SK-N-SH (cell line): ENCODE measurements around the gene OGFOD1. TPM values are rescaled to one million over a fixed set of nuclear protein-coding genes. Genes with fewer than 3 reads are reported as not detected.

Source experiments
- CTCF ChIA-PET: fragments of 300-600, 350-600 bp; formaldehyde crosslinking; extraction: SDS; loops from one replicate; lab custom pipeline; 2021; lab: Yijun Ruan, JAX
- POLR2A ChIA-PET: fragments of 350-600 bp; sonication (Branson Sonifier 250); formaldehyde crosslinking; extraction: SDS; loops from one replicate; lab custom pipeline; 2020; ENCODE audit warnings: antibody characterized with exemption, inconsistent platforms; lab: Yijun Ruan, JAX
- DNase-seq: peaks from one replicate; pipeline ENCODE4 v3.0.0; 2012
- H2AFZ ChIP-seq: fragments of 200-600 bp; sonication (generic); 2 replicates; pipeline ENCODE4 v1.8.1; 2016; ENCODE audit warnings: antibody characterized with exemption, mild to moderate bottlenecking, low read depth
- H3F3A ChIP-seq: fragments of 200-600 bp; sonication (generic); replicated peaks from 2 replicates; pipeline ENCODE3; 2016; ENCODE audit warnings: antibody characterized with exemption, mild to moderate bottlenecking; ENCODE audit not compliant: insufficient read depth
- H3K27ac ChIP-seq, 2 experiments: fragments of 200-500 bp in 1 of 2; fragments of 200-600 bp in 1 of 2; sonication (Bioruptor generic) in 1 of 2; sonication (generic), shearing (Covaris generic) in 1 of 2; 2 replicates each; pipeline versions ENCODE4 v1.5.1 to v1.6.1; 2014 to 2016; ENCODE audit warnings: low read depth in 2 of 2, inconsistent platforms in 1 of 2, low read length in 1 of 2, mild to moderate bottlenecking in 1 of 2, mixed read lengths in 1 of 2
- H3K27me3 ChIP-seq: fragments of 200-600 bp; sonication (generic), shearing (Covaris generic); 2 replicates; pipeline ENCODE4 v1.6.1; 2016; ENCODE audit warnings: mixed run types; ENCODE audit not compliant: insufficient read depth
- H3K36me3 ChIP-seq, 2 experiments: fragments of 200-500 bp in 1 of 2; fragments of 200-600 bp in 1 of 2; sonication (Bioruptor generic) in 1 of 2; sonication (generic) in 1 of 2; replicated peaks in 1 of 2; 2 replicates each; pipeline versions ENCODE3 to v1.5.1; 2014 to 2016; ENCODE audit warnings: low read length in 1 of 2, mild to moderate bottlenecking in 1 of 2; ENCODE audit not compliant: insufficient read depth in 2 of 2, control insufficient read depth in 1 of 2
- H3K4me1 ChIP-seq, 2 experiments: fragments of 200-500 bp in 1 of 2; fragments of 200-600 bp in 1 of 2; sonication (Bioruptor generic) in 1 of 2; sonication (generic), shearing (Covaris generic) in 1 of 2; 2 replicates each; pipeline versions ENCODE4 v1.5.1 to v1.6.1; 2014 to 2016; ENCODE audit warnings: low read depth in 1 of 2, low read length in 1 of 2, mixed run types in 1 of 2; ENCODE audit not compliant: insufficient read depth in 2 of 2, control insufficient read depth in 1 of 2
- H3K4me2 ChIP-seq: fragments of 200-600 bp; sonication (generic), shearing (Covaris generic); 2 replicates; pipeline ENCODE4 v1.6.1; 2017; ENCODE audit warnings: mixed run types
- H3K4me3 ChIP-seq, 2 experiments: fragments of 200-500 bp in 1 of 2; fragments of 200-600 bp in 1 of 2; sonication (Bioruptor generic) in 1 of 2; sonication (generic), shearing (Covaris generic) in 1 of 2; 2 replicates each; pipeline versions ENCODE4 v1.5.1 to v1.8.1; 2014 to 2016; ENCODE audit warnings: low read depth in 2 of 2, inconsistent platforms in 1 of 2, low read length in 1 of 2, mild to moderate bottlenecking in 1 of 2, mixed read lengths in 1 of 2, moderate library complexity in 1 of 2
- H3K79me2 ChIP-seq: fragments of 200-600 bp; sonication (generic); 2 replicates; pipeline ENCODE4 v1.8.1; 2017; ENCODE audit warnings: mild to moderate bottlenecking; ENCODE audit not compliant: insufficient read depth
- H3K9ac ChIP-seq: fragments of 200-600 bp; sonication (generic); 2 replicates; pipeline ENCODE4 v1.6.1; 2017; ENCODE audit warnings: mixed run types
- H3K9me2 ChIP-seq: fragments of 200-600 bp; sonication (generic); 2 replicates; pipeline ENCODE4 v1.6.1; 2017; ENCODE audit warnings: mixed run types
- H3K9me3 ChIP-seq: fragments of 200-600 bp; sonication (generic); 2 replicates; pipeline ENCODE4 v1.6.1; 2017; ENCODE audit warnings: mixed run types, mild to moderate bottlenecking, moderate library complexity
- H4K20me1 ChIP-seq: fragments of 200-600 bp; sonication (generic); 2 replicates; pipeline ENCODE4 v1.6.1; 2017; ENCODE audit warnings: mild to moderate bottlenecking, mixed run types; ENCODE audit not compliant: insufficient read depth
- CTCF ChIP-seq: fragments of 200-600 bp; sonication (generic); IDR thresholded peaks from 2 replicates; pipeline ENCODE4 v1.6.1; 2017; ENCODE audit warnings: antibody characterized with exemption, mild to moderate bottlenecking, moderate library complexity
- EZH2phosphoT487 ChIP-seq: fragments of 200-600 bp; sonication (generic); IDR thresholded peaks from 2 replicates; pipeline ENCODE4 v1.6.1; 2017; ENCODE audit warnings: low read depth, mixed run types, mild to moderate bottlenecking, antibody characterized with exemption, moderate library complexity, borderline replicate concordance
- FOSL2 ChIP-seq: IDR thresholded peaks from 2 replicates; pipeline ENCODE4 v1.4.0; 2012; ENCODE audit warnings: low read depth, mild to moderate bottlenecking, moderate library complexity, borderline replicate concordance
- FOXJ3 ChIP-seq: sonication (generic); formaldehyde crosslinking; IDR thresholded peaks from 2 replicates; pipeline ENCODE4 v1.5.1; 2020; ENCODE audit warnings: mild to moderate bottlenecking, missing genetic modification reagents
- FOXM1 ChIP-seq: IDR thresholded peaks from 2 replicates; pipeline ENCODE4 v1.4.0; 2012; ENCODE audit warnings: low read depth, mild to moderate bottlenecking
- GATA2 ChIP-seq: sonication (generic); formaldehyde crosslinking; IDR thresholded peaks from 2 replicates; pipeline ENCODE4 v1.5.0; 2020; ENCODE audit warnings: mild to moderate bottlenecking, missing genetic modification reagents
- MEF2A ChIP-seq: IDR thresholded peaks from 2 replicates; pipeline ENCODE4 v1.4.0; 2012; ENCODE audit warnings: low read depth, borderline replicate concordance
- MXI1 ChIP-seq: IDR thresholded peaks from 2 replicates; pipeline ENCODE4 v1.6.1; 2012; ENCODE audit warnings: mild to moderate bottlenecking, low read depth, low read length, improper control_type of control experiment
- NFIC ChIP-seq: IDR thresholded peaks from 2 replicates; pipeline ENCODE4 v1.4.0; 2012; ENCODE audit warnings: borderline replicate concordance
- NRF1 ChIP-seq: IDR thresholded peaks from 2 replicates; pipeline ENCODE4 v1.6.1; 2012; ENCODE audit warnings: low read depth, mild to moderate bottlenecking, low read length
- RAD21 ChIP-seq: IDR thresholded peaks from 2 replicates; pipeline ENCODE4 v1.6.1; 2012; ENCODE audit warnings: mild to moderate bottlenecking, low read length
- REST ChIP-seq: IDR thresholded peaks from 2 replicates; pipeline ENCODE4 v1.6.1; 2012; ENCODE audit warnings: mild to moderate bottlenecking, low read depth, low read length, moderate library complexity
- RFX5 ChIP-seq: IDR thresholded peaks from 2 replicates; pipeline ENCODE4 v1.6.1; 2012; ENCODE audit warnings: mild to moderate bottlenecking, improper control_type of control experiment, low read length
- RXRA ChIP-seq: IDR thresholded peaks from 2 replicates; pipeline ENCODE4 v1.4.0; 2012; ENCODE audit warnings: low read depth, mild to moderate bottlenecking, borderline replicate concordance
- SIN3A ChIP-seq: IDR thresholded peaks from 2 replicates; pipeline ENCODE4 v1.6.1; 2012; ENCODE audit warnings: low read depth, mild to moderate bottlenecking, low read length, moderate library complexity, borderline replicate concordance
- SMC3 ChIP-seq: IDR thresholded peaks from 2 replicates; pipeline ENCODE4 v1.6.1; 2012; ENCODE audit warnings: low read depth, low read length, improper control_type of control experiment
- TAF1 ChIP-seq: IDR thresholded peaks from 2 replicates; pipeline ENCODE4 v1.6.1; 2012; ENCODE audit warnings: low read depth, mild to moderate bottlenecking, low read length, moderate library complexity, borderline replicate concordance
- TEAD4 ChIP-seq: IDR thresholded peaks from 2 replicates; pipeline ENCODE4 v1.4.0; 2012; ENCODE audit warnings: mild to moderate bottlenecking, borderline replicate concordance; ENCODE audit not compliant: insufficient read depth
- YY1 ChIP-seq: IDR thresholded peaks from 2 replicates; pipeline ENCODE4 v1.4.0; 2012; ENCODE audit warnings: low read depth, mild to moderate bottlenecking
- WGBS: methylation state at CpG from one replicate; pipeline ENCODE4 v1.1.6; 2017; ENCODE audit warnings: low lambda C conversion rate; 5-methylcytosine and 5-hydroxymethylcytosine counted together
- polyA plus RNA-seq, 3 experiments: library from polyadenylated mRNA; depleted of rRNA; stranded (reverse); fragments of >200 nt; gene quantifications; 2 replicates each; pipeline ENCODE4 v1.2.3, GENCODE V29; 2012
- TF ChIP-seq, protein P1 (sequence below): IDR thresholded peaks from 2 replicates; pipeline ENCODE4 v1.4.0; 2012; ENCODE audit warnings: low read depth, borderline replicate concordance

Gene OGFOD1
- polyA plus RNA-seq, 1 of the 3 experiments (the other 2 are of a cell fraction) = 35.6 TPM

- H3K9ac ChIP-seq = no peak overlapping the region
- peaks cover 17% of the 10 kb centered on the region for H3F3A ChIP-seq
- H3K27me3 ChIP-seq = no peaks in the 10 kb centered on the region
- no peak overlapping the region for H3K27ac ChIP-seq
- no peak overlapping the region for H3K4me3 ChIP-seq
- peaks cover 0 to 9% of the 10 kb centered on the region in 2 experiments; a peak in 3 of 4 replicates for H3K4me1 ChIP-seq
- DNase-seq = no peak
- H3K36me3 ChIP-seq = no peaks in the 10 kb centered on the region
- WGBS = 98% methylated on average over 5 of the region's 5 CpGs
- TF ChIP-seq MEF2A = no peak
- TF ChIP-seq NFIC = no peak
- TF ChIP-seq YY1 = no peak
- TF ChIP-seq NRF1 = no peak
- TF ChIP-seq, protein P1, sequence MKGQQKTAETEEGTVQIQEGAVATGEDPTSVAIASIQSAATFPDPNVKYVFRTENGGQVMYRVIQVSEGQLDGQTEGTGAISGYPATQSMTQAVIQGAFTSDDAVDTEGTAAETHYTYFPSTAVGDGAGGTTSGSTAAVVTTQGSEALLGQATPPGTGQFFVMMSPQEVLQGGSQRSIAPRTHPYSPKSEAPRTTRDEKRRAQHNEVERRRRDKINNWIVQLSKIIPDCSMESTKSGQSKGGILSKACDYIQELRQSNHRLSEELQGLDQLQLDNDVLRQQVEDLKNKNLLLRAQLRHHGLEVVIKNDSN = no peak
- no peak for TF ChIP-seq RXRA
- no peak for TF ChIP-seq CTCF
- H4K20me1 ChIP-seq = peaks cover 69% of the 10 kb centered on the region
- no peaks in the 10 kb centered on the region for H3K9me2 ChIP-seq
- no peak overlapping the region for H2AFZ ChIP-seq
- H3K4me2 ChIP-seq = no peak overlapping the region
- peaks cover 79% of the 10 kb centered on the region for H3K79me2 ChIP-seq
- ChIA-PET CTCF (no interaction called here), POLR2A (no interaction called here)
- peaks cover 5% of the 10 kb centered on the region; the same call in 1 of the 2 replicates for H3K9me3 ChIP-seq
These were observed 29.2 kb upstream of the OGFOD1 start for GRCh38 chr16:56421976-56422669.

GRCh38 chr16:56422896-56423441, 28.4 kb upstream of the OGFOD1 start:
- Histone ChIP-seq H3K4me1 (peaks cover 0 to 9% of the 10 kb centered on the region in 2 experiments; a peak in 3 of 4 replicates), H3K9ac (no peak overlapping the region), H3F3A (peaks cover 23% of the 10 kb centered on the region), H3K9me2 (no peaks in the 10 kb centered on the region), H4K20me1 (peaks cover 61% of the 10 kb centered on the region), H3K36me3 (peaks cover 0 to 2% of the 10 kb centered on the region in 2 experiments), H3K27ac (no peak overlapping the region), H3K4me2 (peak overlapping the region; percentile 83), H3K9me3 (peaks cover 5% of the 10 kb centered on the region; the same call in 1 of the 2 replicates), H3K27me3 (no peaks in the 10 kb centered on the region), H3K79me2 (peaks cover 71% of the 10 kb centered on the region), H2AFZ (no peak overlapping the region), H3K4me3 (no peak overlapping the region; a peak in 1 of 4 replicates)
- 86% methylated on average over 4 of the region's 4 CpGs for WGBS
- POLR2A ChIA-PET = no interaction called here
- CTCF ChIA-PET = no interaction called here
- no peak for DNase-seq
- TF ChIP-seq SIN3A (no peak), RXRA (no peak), MXI1 (no peak), GATA2 (CRISPR knock-in tag) (no peak), REST (no peak), RFX5 (no peak), RAD21 (no peak), FOXM1 (no peak), YY1 (no peak), EZH2phosphoT487 (no peak), FOSL2 (no peak), NRF1 (no peak), TEAD4 (no peak), SMC3 (no peak), FOXJ3 (CRISPR knock-in tag) (no peak), TAF1 (no peak)
- TF ChIP-seq, protein P1 = no peak
